Erythroblast (primary cell): Measurements from ENCODE around the gene HSPA12A.

ENCODE experiments used
- GATA1 ChIP-seq: IDR thresholded peaks from 2 replicates; pipeline ENCODE4 v1.6.1; 2011; ENCODE audit warnings: low read depth, mild to moderate bottlenecking, control low read depth, low read length, moderate library complexity
- POLR2A ChIP-seq: IDR thresholded peaks from 2 replicates; pipeline ENCODE4 v1.6.1; 2011; ENCODE audit warnings: mild to moderate bottlenecking, low read length

DNA sequence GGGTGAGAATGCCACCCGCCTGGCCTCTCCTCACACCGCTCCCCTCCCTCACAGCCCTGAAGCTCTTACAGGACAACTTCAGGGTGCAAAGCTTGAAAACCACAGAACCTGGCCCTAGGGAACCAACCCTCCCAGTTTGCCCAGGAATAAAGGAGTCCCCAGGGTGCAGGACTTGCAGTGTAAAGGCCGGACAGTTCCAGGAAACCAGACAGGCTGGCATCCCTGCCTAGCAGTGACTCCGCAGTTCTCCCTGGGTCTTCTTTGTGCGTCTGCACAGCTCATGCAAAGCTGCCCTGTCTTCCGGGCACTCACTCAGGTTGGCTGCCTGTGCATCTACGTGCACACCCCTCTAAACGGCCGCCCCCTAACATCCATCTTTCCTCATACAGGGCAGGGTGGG lies 36.1 kb downstream of the HSPA12A start:
- TF ChIP-seq GATA1 (no peak), POLR2A (no peak)
